GM23338 (cell line): ENCODE measurements around the gene ANO4. TPM values are rescaled to one million over a fixed set of nuclear protein-coding genes. Genes with fewer than 3 reads are reported as not detected.

ENCODE experiments used
- ATAC-seq: fragments of 200-7000 bp; cut with Tn5 transposase; 3 replicates; pipeline ENCODE4 v1.9.1; 2020
- DNase-seq: peaks from one replicate; pipeline ENCODE4 v3.0.0-alpha.2; 2015; ENCODE audit warnings: low spot score
- H2AFZ ChIP-seq: fragments of 200-600 bp; sonication (generic); 2 replicates; pipeline ENCODE4 v1.8.0; 2016; ENCODE audit warnings: antibody characterized with exemption, mild to moderate bottlenecking, moderate library complexity
- H3F3A ChIP-seq: fragments of 200-600 bp; sonication (generic); replicated peaks from 2 replicates; pipeline ENCODE4 v1.8.0; 2017; ENCODE audit warnings: antibody characterized with exemption, mixed run types, low read depth
- H3K27ac ChIP-seq: fragments of 200-600 bp; sonication (generic); 2 replicates; pipeline ENCODE4 v1.6.1; 2016; ENCODE audit warnings: low read depth
- H3K27me3 ChIP-seq: fragments of 200-600 bp; sonication (generic); 2 replicates; pipeline ENCODE4 v1.8.0; 2016; ENCODE audit warnings: mild to moderate bottlenecking, mixed run types, moderate library complexity; ENCODE audit not compliant: insufficient read depth
- H3K36me3 ChIP-seq: fragments of 200-600 bp; sonication (generic); 2 replicates; pipeline ENCODE4 v1.8.0; 2016; ENCODE audit warnings: mild to moderate bottlenecking; ENCODE audit not compliant: insufficient read depth
- H3K4me1 ChIP-seq: fragments of 200-600 bp; sonication (generic); 2 replicates; pipeline ENCODE4 v1.8.0; 2016; ENCODE audit warnings: mild to moderate bottlenecking, moderate library complexity; ENCODE audit not compliant: insufficient read depth
- H3K4me2 ChIP-seq: fragments of 200-600 bp; sonication (generic); 2 replicates; pipeline ENCODE4 v1.7.1; 2017; ENCODE audit warnings: mixed run types
- H3K4me3 ChIP-seq: fragments of 200-600 bp; sonication (generic); 2 replicates; pipeline ENCODE4 v1.6.1; 2016; ENCODE audit warnings: mixed run types
- H3K79me2 ChIP-seq: fragments of 200-600 bp; sonication (generic); replicated peaks from 2 replicates; pipeline ENCODE4 v1.8.0; 2017; ENCODE audit warnings: mild to moderate bottlenecking; ENCODE audit not compliant: insufficient read depth
- H3K9me2 ChIP-seq: fragments of 200-600 bp; sonication (generic); 2 replicates; pipeline ENCODE4 v1.8.0; 2017; ENCODE audit not compliant: insufficient read depth
- H4K20me1 ChIP-seq: fragments of 200-600 bp; sonication (generic); replicated peaks from 2 replicates; pipeline ENCODE4 v1.8.0; 2017; ENCODE audit warnings: mild to moderate bottlenecking; ENCODE audit not compliant: insufficient read depth
- H3K27ac Mint-ChIP-seq: 2 replicates; pipeline ENCODE4 v1.8.0; 2020; ENCODE audit warnings: inconsistent platforms, mild to moderate bottlenecking, moderate library complexity, mixed read lengths
- H3K27me3 Mint-ChIP-seq: 3 replicates; pipeline ENCODE4 v1.8.0; 2022; ENCODE audit warnings: low read depth, mild to moderate bottlenecking, moderate library complexity, mixed read lengths, inconsistent platforms; ENCODE audit not compliant: insufficient read depth, poor library complexity
- H3K36me3 Mint-ChIP-seq: 3 replicates; pipeline ENCODE4 v1.8.0; 2021; ENCODE audit warnings: low read depth, mild to moderate bottlenecking, inconsistent platforms, moderate library complexity, mixed read lengths
- H3K4me1 Mint-ChIP-seq: 3 replicates; pipeline ENCODE4 v1.8.0; 2020; ENCODE audit warnings: mild to moderate bottlenecking, inconsistent platforms, mixed read lengths
- H3K4me3 Mint-ChIP-seq: 3 replicates; pipeline ENCODE4 v1.8.0; 2021; ENCODE audit warnings: moderate library complexity, mild to moderate bottlenecking, inconsistent platforms, mixed read lengths
- H3K9me3 Mint-ChIP-seq: 3 replicates; pipeline ENCODE4 v1.8.0; 2020; ENCODE audit warnings: moderate library complexity, mild to moderate bottlenecking, inconsistent platforms, mixed read lengths
- CREB1 ChIP-seq: fragments of 250-450 bp; sonication (Bioruptor Pico); IDR thresholded peaks from 2 replicates; pipeline ENCODE4 v1.5.0; 2020; ENCODE audit warnings: low read depth, mild to moderate bottlenecking, moderate library complexity
- EZH2 ChIP-seq: fragments of 200-600 bp; sonication (generic); IDR thresholded peaks from one replicate; pipeline ENCODE4 v1.8.0; 2017; ENCODE audit warnings: antibody characterized with exemption, mild to moderate bottlenecking, low read depth; ENCODE audit not compliant: unreplicated experiment
- JUNB ChIP-seq: IDR thresholded peaks from one replicate; pipeline ENCODE4 v1.6.1; 2016; ENCODE audit warnings: antibody characterized with exemption; ENCODE audit not compliant: unreplicated experiment
- NANOG ChIP-seq: IDR thresholded peaks from 2 replicates; pipeline ENCODE4 v1.6.1; 2016; ENCODE audit warnings: antibody characterized with exemption, borderline replicate concordance
- ZNF114 ChIP-seq: fragments of 250-450 bp; sonication (Bioruptor Pico); IDR thresholded peaks from 2 replicates; pipeline ENCODE4 v1.5.0; 2020; ENCODE audit warnings: mild to moderate bottlenecking, moderate library complexity
- polyA plus RNA-seq: library from polyadenylated mRNA; unstranded; fragments of >200 nt; fragmentation: Nextera tagmentation; extraction: Ambion mirVana; gene quantifications from 2 replicates; pipeline ENCODE4 v1.2.1, GENCODE V29; 2016
- total RNA-seq: library from RNA; depleted of rRNA; stranded (reverse); fragments of >200 nt; shearing (Covaris generic); gene quantifications from 2 replicates; pipeline ENCODE4 v1.2.3, GENCODE V29; 2014
- TF ChIP-seq, protein P1 (sequence below): IDR thresholded peaks from one replicate; pipeline ENCODE4 v1.6.1; 2018; ENCODE audit warnings: antibody characterized with exemption; ENCODE audit not compliant: unreplicated experiment
- TF ChIP-seq, protein P2 (sequence below): fragments of 250-450 bp; sonication (Bioruptor Pico); IDR thresholded peaks from 2 replicates; pipeline ENCODE4 v1.5.0; 2020; ENCODE audit warnings: mild to moderate bottlenecking, moderate library complexity
- TF ChIP-seq, protein P3 (sequence below), 2 experiments: fragments of 200-600 bp in 1 of 2; sonication (generic) in 1 of 2; conservative IDR thresholded peaks; 2 replicates each; pipeline versions ENCODE4 v1.5.1 to v1.6.1; 2016 to 2017; ENCODE audit warnings: antibody characterized with exemption in 2 of 2, low read depth in 2 of 2, mild to moderate bottlenecking in 2 of 2, moderate library complexity in 1 of 2
- TF ChIP-seq, protein P4 (sequence below): IDR thresholded peaks from 2 replicates; pipeline ENCODE4 v1.6.1; 2016; ENCODE audit warnings: antibody characterized with exemption

The ANO4 gene
- total and polyA plus RNA-seq, 2 experiments from 2014 or later = 1.7 to 8.7 TPM

DNA sequence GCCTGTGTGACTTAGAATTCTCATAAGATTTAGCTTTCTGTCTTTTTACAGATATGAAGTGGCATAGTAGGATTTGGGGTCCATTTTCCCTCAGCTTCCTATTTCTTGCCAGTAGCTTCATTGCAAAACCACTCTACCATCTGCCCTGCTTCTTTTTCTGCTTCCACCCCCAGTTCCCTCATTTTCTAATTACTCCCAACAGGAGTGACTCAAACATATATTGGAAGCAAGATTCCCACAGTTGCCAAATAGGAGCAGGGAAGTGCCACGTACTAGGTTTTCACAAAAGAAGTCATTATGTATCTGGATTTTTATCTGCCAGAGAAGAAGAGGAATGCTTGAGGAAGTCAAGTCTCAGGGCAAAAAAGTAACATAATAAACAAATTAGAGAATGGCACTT lies 64.1 kb downstream of the ANO4 start:
- H3K4me3 ChIP-seq = no peak overlapping the region
- no peaks in the 10 kb centered on the region for H3K9me2 ChIP-seq
- no peaks in the 10 kb centered on the region for H3K36me3 ChIP-seq
- 0 out of 2 replicates have a peak, but pooled peaks cover 4% of the 10 kb centered on the region for H3K4me1 ChIP-seq
- Mint-ChIP-seq H3K9me3 (no peaks in the 10 kb centered on the region), H3K4me3 (no peak overlapping the region), H3K27me3 (peaks cover 4% of the 10 kb centered on the region), H3K36me3 (no peaks in the 10 kb centered on the region), H3K27ac (no peak overlapping the region), H3K4me1 (peaks cover 8% of the 10 kb centered on the region; the same call in 2 of the 3 replicates)
- TF ChIP-seq EZH2 (no peak), ZNF114 (CRISPR knock-in tag) (no peak), NANOG (no peak), JUNB (no peak), CREB1 (CRISPR knock-in tag) (no peak)
- TF ChIP-seq, protein P1, sequence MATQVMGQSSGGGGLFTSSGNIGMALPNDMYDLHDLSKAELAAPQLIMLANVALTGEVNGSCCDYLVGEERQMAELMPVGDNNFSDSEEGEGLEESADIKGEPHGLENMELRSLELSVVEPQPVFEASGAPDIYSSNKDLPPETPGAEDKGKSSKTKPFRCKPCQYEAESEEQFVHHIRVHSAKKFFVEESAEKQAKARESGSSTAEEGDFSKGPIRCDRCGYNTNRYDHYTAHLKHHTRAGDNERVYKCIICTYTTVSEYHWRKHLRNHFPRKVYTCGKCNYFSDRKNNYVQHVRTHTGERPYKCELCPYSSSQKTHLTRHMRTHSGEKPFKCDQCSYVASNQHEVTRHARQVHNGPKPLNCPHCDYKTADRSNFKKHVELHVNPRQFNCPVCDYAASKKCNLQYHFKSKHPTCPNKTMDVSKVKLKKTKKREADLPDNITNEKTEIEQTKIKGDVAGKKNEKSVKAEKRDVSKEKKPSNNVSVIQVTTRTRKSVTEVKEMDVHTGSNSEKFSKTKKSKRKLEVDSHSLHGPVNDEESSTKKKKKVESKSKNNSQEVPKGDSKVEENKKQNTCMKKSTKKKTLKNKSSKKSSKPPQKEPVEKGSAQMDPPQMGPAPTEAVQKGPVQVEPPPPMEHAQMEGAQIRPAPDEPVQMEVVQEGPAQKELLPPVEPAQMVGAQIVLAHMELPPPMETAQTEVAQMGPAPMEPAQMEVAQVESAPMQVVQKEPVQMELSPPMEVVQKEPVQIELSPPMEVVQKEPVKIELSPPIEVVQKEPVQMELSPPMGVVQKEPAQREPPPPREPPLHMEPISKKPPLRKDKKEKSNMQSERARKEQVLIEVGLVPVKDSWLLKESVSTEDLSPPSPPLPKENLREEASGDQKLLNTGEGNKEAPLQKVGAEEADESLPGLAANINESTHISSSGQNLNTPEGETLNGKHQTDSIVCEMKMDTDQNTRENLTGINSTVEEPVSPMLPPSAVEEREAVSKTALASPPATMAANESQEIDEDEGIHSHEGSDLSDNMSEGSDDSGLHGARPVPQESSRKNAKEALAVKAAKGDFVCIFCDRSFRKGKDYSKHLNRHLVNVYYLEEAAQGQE = no peak
- TF ChIP-seq, protein P2, sequence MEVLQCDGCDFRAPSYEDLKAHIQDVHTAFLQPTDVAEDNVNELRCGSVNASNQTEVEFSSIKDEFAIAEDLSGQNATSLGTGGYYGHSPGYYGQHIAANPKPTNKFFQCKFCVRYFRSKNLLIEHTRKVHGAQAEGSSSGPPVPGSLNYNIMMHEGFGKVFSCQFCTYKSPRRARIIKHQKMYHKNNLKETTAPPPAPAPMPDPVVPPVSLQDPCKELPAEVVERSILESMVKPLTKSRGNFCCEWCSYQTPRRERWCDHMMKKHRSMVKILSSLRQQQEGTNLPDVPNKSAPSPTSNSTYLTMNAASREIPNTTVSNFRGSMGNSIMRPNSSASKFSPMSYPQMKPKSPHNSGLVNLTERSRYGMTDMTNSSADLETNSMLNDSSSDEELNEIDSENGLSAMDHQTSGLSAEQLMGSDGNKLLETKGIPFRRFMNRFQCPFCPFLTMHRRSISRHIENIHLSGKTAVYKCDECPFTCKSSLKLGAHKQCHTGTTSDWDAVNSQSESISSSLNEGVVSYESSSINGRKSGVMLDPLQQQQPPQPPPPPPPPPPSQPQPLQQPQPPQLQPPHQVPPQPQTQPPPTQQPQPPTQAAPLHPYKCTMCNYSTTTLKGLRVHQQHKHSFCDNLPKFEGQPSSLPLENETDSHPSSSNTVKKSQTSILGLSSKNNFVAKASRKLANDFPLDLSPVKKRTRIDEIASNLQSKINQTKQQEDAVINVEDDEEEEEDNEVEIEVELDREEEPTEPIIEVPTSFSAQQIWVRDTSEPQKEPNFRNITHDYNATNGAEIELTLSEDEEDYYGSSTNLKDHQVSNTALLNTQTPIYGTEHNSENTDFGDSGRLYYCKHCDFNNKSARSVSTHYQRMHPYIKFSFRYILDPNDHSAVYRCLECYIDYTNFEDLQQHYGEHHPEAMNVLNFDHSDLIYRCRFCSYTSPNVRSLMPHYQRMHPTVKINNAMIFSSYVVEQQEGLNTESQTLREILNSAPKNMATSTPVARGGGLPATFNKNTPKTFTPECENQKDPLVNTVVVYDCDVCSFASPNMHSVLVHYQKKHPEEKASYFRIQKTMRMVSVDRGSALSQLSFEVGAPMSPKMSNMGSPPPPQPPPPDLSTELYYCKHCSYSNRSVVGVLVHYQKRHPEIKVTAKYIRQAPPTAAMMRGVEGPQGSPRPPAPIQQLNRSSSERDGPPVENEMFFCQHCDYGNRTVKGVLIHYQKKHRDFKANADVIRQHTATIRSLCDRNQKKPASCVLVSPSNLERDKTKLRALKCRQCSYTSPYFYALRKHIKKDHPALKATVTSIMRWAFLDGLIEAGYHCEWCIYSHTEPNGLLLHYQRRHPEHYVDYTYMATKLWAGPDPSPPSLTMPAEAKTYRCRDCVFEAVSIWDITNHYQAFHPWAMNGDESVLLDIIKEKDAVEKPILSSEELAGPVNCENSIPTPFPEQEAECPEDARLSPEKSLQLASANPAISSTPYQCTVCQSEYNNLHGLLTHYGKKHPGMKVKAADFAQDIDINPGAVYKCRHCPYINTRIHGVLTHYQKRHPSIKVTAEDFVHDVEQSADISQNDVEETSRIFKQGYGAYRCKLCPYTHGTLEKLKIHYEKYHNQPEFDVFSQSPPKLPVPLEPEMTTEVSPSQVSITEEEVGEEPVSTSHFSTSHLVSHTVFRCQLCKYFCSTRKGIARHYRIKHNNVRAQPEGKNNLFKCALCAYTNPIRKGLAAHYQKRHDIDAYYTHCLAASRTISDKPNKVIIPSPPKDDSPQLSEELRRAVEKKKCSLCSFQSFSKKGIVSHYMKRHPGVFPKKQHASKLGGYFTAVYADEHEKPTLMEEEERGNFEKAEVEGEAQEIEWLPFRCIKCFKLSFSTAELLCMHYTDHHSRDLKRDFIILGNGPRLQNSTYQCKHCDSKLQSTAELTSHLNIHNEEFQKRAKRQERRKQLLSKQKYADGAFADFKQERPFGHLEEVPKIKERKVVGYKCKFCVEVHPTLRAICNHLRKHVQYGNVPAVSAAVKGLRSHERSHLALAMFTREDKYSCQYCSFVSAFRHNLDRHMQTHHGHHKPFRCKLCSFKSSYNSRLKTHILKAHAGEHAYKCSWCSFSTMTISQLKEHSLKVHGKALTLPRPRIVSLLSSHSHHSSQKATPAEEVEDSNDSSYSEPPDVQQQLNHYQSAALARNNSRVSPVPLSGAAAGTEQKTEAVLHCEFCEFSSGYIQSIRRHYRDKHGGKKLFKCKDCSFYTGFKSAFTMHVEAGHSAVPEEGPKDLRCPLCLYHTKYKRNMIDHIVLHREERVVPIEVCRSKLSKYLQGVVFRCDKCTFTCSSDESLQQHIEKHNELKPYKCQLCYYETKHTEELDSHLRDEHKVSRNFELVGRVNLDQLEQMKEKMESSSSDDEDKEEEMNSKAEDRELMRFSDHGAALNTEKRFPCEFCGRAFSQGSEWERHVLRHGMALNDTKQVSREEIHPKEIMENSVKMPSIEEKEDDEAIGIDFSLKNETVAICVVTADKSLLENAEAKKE = no peak
- TF ChIP-seq, protein P3, sequence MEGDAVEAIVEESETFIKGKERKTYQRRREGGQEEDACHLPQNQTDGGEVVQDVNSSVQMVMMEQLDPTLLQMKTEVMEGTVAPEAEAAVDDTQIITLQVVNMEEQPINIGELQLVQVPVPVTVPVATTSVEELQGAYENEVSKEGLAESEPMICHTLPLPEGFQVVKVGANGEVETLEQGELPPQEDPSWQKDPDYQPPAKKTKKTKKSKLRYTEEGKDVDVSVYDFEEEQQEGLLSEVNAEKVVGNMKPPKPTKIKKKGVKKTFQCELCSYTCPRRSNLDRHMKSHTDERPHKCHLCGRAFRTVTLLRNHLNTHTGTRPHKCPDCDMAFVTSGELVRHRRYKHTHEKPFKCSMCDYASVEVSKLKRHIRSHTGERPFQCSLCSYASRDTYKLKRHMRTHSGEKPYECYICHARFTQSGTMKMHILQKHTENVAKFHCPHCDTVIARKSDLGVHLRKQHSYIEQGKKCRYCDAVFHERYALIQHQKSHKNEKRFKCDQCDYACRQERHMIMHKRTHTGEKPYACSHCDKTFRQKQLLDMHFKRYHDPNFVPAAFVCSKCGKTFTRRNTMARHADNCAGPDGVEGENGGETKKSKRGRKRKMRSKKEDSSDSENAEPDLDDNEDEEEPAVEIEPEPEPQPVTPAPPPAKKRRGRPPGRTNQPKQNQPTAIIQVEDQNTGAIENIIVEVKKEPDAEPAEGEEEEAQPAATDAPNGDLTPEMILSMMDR (conservative IDR thresholded peaks at IDR 0.05; ENCODE audit: low read depth in 2 of 2) = no peak
- TF ChIP-seq, protein P4, sequence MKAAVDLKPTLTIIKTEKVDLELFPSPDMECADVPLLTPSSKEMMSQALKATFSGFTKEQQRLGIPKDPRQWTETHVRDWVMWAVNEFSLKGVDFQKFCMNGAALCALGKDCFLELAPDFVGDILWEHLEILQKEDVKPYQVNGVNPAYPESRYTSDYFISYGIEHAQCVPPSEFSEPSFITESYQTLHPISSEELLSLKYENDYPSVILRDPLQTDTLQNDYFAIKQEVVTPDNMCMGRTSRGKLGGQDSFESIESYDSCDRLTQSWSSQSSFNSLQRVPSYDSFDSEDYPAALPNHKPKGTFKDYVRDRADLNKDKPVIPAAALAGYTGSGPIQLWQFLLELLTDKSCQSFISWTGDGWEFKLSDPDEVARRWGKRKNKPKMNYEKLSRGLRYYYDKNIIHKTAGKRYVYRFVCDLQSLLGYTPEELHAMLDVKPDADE = no peak
- no peak overlapping the region for H2AFZ ChIP-seq
- no peak overlapping the region for H3K4me2 ChIP-seq
- H3K27me3 ChIP-seq = no peaks in the 10 kb centered on the region
- ATAC-seq (no peak), DNase-seq (no peak)
- no peaks in the 10 kb centered on the region for H3F3A ChIP-seq
- H4K20me1 ChIP-seq = no peaks in the 10 kb centered on the region
- H3K27ac ChIP-seq = no peak overlapping the region
- H3K79me2 ChIP-seq = no peaks in the 10 kb centered on the region
